Body of pancreas (tissue), 4 donors: ENCODE measurements around the gene CCR7. TPM values are rescaled to one million over a fixed set of nuclear protein-coding genes. Genes with fewer than 3 reads are reported as not detected.

Source experiments
- ATAC-seq: fragments of 150-250 bp; one replicate; pipeline ENCODE4 v1.9.1; 2016
- DNase-seq, 4 donors: peaks; one replicate each; pipeline ENCODE4 v3.0.0-alpha.2; 2019
- H3K27ac ChIP-seq, 4 donors: fragments of 200-600 bp; sonication (generic); 1 replicate in 3 of 4; 2 replicates in 1 of 4; pipeline versions ENCODE4 v1.5.1 to v1.6.1; 2016 to 2019; ENCODE audit warnings: mild to moderate bottlenecking in 1 of 4, mixed read lengths in 1 of 4, moderate library complexity in 1 of 4
- H3K27me3 ChIP-seq, 2 donors: fragments of 200-600 bp; sonication (generic); one replicate each; pipeline ENCODE4 v1.6.0; 2016; ENCODE audit warnings: mild to moderate bottlenecking in 1 of 2
- H3K36me3 ChIP-seq, 2 donors: fragments of 200-600 bp; sonication (generic); replicated peaks in 1 of 2; 2 replicates each; pipeline ENCODE4 v1.5.1; 2016; ENCODE audit warnings: low read depth in 2 of 2; ENCODE audit not compliant: insufficient read depth in 1 of 2
- H3K4me1 ChIP-seq: fragments of 200-600 bp; sonication (generic); one replicate; pipeline ENCODE4 v1.6.0; 2016
- H3K4me3 ChIP-seq, 2 donors: fragments of 200-600 bp; sonication (generic); 1 replicate in 1 of 2; 2 replicates in 1 of 2; pipeline ENCODE4 v1.5.1; 2016 to 2019
- H3K9me3 ChIP-seq, 3 donors: fragments of 200-600 bp; sonication (generic); 1 replicate in 2 of 3; 2 replicates in 1 of 3; pipeline ENCODE4 v1.5.1; 2016
- POLR2A ChIP-seq, 3 donors: fragments of 450-650 bp; IDR thresholded peaks; one replicate each; pipeline ENCODE4 v1.6.1; 2016; ENCODE audit warnings: antibody characterized with exemption in 3 of 3, mild to moderate bottlenecking in 2 of 3
- WGBS, 2 donors: methylation state at CpG; one replicate each; pipeline ENCODE4 v1.1.5; 2017; 5-methylcytosine and 5-hydroxymethylcytosine counted together
- intact Hi-C: fragments of 100-400 bp; cut with DNase I; formaldehyde crosslinking; loops from one replicate; pipeline ENCODE4 v1.15.1; 2023
- total RNA-seq, 2 donors: library from RNA; depleted of rRNA; stranded (reverse); fragments of >200 nt; gene quantifications; one replicate each; pipeline ENCODE4 v1.1.0, GENCODE V29; 2016
- TF ChIP-seq, protein P1 (sequence below), 7 experiments: fragments of 450-650 bp in 4 of 7; fragments of 200-600 bp in 3 of 7; sonication (generic) in 3 of 7; IDR thresholded peaks; one replicate each; pipeline ENCODE4 v1.5.1; 2016 to 2019; ENCODE audit warnings: antibody characterized with exemption in 7 of 7

The CCR7 gene
- total RNA-seq, 2 donors from 2014 or later: 0.26 TPM; not detected in 1

- intact Hi-C loops: no loop called here
- WGBS, 2 donors: 56 to 70% methylated on average over 14 to 19 of the region's 19 CpGs
- ATAC-seq: no peak
Observed at GRCh38 chr17:40553694-40554534, 11.4 kb downstream of the CCR7 start.

DNA sequence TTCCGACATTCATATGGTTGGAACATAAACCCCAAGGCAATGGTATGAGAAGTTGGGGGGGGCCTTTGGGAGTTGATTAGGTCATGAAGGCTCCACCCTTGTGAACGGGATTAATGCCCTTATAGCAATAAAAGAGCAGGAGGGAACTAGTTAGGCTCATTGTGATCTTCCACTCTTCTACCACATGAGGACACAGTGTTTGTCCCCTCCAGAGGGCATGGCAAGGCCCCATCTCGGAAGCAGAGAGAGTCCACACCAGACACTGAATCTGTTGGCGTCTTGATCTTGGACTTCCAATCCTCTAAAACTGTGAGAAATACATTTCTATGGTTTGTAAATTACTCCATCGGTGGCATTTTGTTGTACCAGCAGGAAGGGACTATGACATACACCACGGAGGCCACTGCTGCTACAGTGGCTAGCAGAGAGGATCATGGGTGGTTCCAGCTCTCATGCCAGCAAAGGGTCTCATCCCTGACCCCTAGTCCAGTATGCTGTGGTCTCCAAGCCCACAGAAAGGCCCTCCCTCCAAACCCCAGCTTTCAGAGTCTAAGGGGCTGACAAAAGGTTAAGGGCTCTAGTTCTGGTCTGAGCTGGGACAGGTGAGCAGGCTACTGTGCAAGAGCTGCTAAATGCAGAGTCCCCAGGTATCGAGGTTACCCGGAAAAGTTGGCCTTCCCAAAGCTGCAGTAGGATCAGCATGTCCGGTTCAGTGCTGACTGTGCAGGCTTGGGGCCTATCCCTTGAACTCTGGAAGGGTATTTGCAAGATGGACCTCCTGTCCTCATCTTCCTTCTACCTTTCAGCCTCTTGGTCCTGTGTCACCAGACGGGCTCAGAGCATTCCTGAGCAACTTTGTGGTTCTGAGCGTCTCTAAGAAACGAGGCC lies 12.2 kb downstream of the CCR7 start:
- ATAC-seq (no peak), DNase-seq (peak in 2 of 4 donors; percentile 10 to 15)
- Histone ChIP-seq H3K27me3 (no peaks in the 10 kb centered on the region), H3K27ac (peak overlapping the region in 3 of 4 donors; percentile 3 to 69 (median 66)), H3K9me3 (no peaks in the 10 kb centered on the region), H3K4me1 (peaks cover 28% of the 10 kb centered on the region), H3K36me3 (no peaks in the 10 kb centered on the region), H3K4me3 (no peak overlapping the region)
- WGBS, 2 donors: 76 to 80% methylated on average over 10 to 12 of the region's 12 CpGs
- TF ChIP-seq POLR2A (IDR thresholded peaks at IDR 0.05): no peak
- TF ChIP-seq, protein P1, sequence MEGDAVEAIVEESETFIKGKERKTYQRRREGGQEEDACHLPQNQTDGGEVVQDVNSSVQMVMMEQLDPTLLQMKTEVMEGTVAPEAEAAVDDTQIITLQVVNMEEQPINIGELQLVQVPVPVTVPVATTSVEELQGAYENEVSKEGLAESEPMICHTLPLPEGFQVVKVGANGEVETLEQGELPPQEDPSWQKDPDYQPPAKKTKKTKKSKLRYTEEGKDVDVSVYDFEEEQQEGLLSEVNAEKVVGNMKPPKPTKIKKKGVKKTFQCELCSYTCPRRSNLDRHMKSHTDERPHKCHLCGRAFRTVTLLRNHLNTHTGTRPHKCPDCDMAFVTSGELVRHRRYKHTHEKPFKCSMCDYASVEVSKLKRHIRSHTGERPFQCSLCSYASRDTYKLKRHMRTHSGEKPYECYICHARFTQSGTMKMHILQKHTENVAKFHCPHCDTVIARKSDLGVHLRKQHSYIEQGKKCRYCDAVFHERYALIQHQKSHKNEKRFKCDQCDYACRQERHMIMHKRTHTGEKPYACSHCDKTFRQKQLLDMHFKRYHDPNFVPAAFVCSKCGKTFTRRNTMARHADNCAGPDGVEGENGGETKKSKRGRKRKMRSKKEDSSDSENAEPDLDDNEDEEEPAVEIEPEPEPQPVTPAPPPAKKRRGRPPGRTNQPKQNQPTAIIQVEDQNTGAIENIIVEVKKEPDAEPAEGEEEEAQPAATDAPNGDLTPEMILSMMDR (IDR thresholded peaks at IDR 0.05): no peak
- intact Hi-C loops: no loop called here

More at GRCh38 chr17:40553694-40554534, 11.4 kb downstream of the CCR7 start:
- Histone ChIP-seq H3K4me3 (no peak overlapping the region), H3K4me1 (peaks cover 22% of the 10 kb centered on the region), H3K27ac (peak overlapping the region in 3 of 4 donors; percentile 5 to 69 (median 66)), H3K27me3 (no peaks in the 10 kb centered on the region), H3K9me3 (no peaks in the 10 kb centered on the region), H3K36me3 (no peaks in the 10 kb centered on the region)
- peak in 3 of 4 donors; percentile 14 to 54 (median 29) for DNase-seq
- TF ChIP-seq, protein P1 (IDR thresholded peaks at IDR 0.05): no peak
- TF ChIP-seq POLR2A (IDR thresholded peaks at IDR 0.05): no peak

DNA sequence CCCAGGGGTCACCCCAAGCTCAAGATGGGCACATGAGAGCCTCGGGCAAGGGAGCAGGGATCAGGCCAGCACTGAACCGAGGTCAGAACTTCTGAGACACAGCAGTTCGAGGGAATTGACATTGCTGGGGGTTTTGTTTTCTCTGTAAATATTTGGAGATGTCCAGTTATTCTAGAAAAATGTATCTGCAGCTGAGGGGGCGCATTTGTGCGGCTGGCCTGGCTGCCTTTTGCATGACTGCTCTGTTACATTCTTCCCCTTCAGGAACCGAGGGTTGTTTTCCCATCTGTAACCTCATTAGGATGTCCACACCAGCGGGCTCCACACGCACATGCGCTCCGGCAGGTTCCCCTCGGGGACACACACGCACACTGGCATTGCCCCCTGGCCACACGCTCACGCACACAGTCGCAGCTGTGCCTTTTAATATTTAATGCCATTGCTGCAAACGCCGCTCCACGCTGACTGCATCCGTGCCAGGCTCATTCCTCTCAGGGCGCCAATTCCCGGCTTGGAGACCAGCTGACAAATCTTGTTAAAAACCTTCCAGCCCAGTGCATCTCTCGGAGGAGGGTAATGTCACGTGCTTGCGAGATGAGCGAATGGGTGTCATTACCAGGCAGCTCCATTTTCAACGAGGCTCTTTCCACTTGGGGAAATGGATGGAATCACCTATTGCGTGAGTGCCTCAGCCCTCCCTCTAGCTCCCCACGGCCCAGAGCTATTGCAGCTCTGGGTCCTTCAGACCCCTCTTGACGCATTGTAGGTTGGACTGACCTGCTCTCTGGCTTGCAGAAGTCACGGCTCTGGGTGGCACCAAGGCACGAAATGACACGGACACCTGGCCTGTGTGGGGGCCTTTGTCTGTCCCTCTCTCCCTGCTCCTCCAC lies 13.1 kb downstream of the CCR7 start:
- WGBS, 2 donors: 71 to 82% methylated on average over 27 to 32 of the region's 32 CpGs
- intact Hi-C loops: no loop called here
- no peak overlapping the region for H3K4me3 ChIP-seq

More for the DNA sequence above, 13.1 kb downstream of the CCR7 start:
- Histone ChIP-seq H3K27ac (peak overlapping the region; percentile 26 to 69 (median 46)), H3K27me3 (no peaks in the 10 kb centered on the region), H3K4me1 (peaks cover 28% of the 10 kb centered on the region), H3K9me3 (no peaks in the 10 kb centered on the region), H3K36me3 (no peaks in the 10 kb centered on the region)
- no peak for ATAC-seq
- DNase-seq: peak in 3 of 4 donors; percentile 13 to 55 (median 36)
- TF ChIP-seq POLR2A (IDR thresholded peaks at IDR 0.05): no peak
- TF ChIP-seq, protein P1 (IDR thresholded peaks at IDR 0.05): no peak
